ENCODE measurements around the gene RHPN2.

The RHPN2 gene

GRCh38 chr19:33064792-33065550 is at the start of gene RHPN2:
RHPN2 (minus strand) TSS chr19:33064888; CDS start chr19:33064852, 36 bp downstream.
- DNase-seq (ENCODE audit: low read depth in 2 of 2): peak; percentile 29 to 55

DNA sequence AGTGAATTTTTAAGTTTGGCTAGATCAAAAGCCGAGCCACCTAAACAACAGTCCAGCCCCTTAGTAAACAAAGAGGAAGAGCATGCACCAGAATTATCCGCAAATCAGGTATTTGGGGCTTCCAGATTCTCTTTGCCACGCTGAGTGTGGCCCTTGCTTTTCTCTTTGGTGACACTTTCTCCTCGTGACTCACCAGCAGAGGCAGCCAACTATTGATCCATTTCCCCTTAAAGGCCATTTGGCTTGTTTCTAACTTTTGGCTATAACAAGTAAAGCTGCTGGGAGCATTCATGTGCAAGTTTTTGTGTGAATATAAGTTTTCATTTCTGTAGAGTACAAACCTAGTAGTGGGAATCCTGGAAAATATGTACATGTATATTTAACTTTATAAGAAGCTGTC is 49.6 kb upstream of the RHPN2 start:
- DNase-seq (ENCODE audit: low read depth in 2 of 2): no peak

- DNase-seq (ENCODE audit: low read depth in 2 of 2): no peak
These were observed 46.9 kb upstream of the RHPN2 start for GRCh38 chr19:33111587-33111986.

GRCh38 chr19:33110137-33110910 is 45.6 kb upstream of the RHPN2 start:
- no peak for DNase-seq (ENCODE audit: low read depth in 2 of 2)

DNA sequence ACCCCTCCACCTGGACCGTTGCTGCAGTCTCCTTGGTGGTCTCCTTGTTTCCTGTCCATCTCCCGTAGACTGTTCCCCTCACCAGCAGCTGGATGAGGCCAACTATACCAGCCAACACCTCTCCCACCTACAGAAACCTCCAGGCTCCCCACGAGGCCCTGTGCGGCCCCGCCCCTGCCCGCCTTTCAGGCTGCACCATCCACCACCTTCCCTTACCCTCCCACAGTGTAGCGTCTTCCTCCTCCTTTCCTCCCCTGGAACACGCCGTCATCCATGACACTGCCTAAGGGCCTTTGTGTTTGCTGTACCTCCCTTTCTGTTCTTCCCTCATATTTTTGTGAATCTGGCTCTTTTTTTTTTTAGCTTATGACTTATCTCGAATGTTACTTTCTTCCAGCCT is 43.5 kb upstream of the RHPN2 start:
- no peak for DNase-seq (ENCODE audit: low read depth in 2 of 2)

DNA sequence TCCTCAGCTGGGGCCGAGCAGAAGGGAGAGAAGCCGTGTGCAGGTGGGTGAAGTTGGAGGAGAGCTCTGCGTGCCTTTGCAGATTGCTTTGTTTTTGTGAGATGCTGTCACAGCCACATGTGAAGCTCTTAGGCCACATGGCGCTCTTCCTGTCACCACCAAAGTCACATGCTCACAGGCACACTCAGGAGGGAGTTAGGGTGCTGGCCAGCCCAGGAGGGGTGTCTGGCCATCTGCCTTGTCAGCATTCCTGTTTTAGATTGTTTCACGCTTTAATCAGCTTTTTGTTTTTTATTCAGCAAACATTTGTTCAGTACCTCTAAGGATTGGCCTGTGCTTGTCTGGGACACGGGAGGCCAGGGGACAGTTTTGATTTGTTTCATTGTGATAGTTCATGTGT is 38.2 kb upstream of the RHPN2 start:
- no peak for DNase-seq (ENCODE audit: low read depth in 2 of 2)

DNA sequence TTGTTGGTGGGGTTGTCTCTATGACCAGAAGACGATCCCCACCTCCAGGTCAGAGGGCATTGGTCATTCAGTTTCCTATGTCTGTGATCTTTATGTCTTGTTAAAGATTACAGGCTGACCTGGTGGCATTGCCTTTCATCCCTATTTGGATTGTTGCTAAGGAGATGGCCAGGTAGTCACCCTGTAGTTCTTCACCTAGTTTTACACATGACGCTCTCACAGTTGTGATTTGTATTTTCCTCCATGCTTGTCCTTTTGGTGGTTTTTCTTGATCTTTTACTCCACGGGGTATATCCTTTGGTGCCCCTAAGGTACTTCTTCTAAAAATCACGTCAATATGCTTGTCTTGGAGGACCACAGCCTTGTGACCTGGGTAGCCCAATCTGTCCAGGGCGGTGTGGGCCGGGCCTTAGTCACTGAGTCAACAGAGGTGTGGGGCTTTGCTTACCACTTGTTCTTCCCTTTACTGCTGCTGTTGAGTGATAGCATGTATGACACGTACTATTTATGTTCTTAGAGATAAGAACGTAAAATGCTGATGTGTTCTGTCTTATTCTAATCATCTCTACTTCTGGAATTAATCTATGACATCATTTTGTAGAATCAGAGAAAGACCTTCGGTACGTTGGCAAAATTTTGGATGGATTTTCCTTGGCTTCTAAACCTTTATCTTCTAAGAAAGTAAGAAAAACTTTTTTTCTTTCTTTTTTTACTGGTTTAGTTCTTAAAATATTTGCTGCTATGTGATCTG is 36.4 kb upstream of the RHPN2 start:
- DNase-seq (ENCODE audit: low read depth in 2 of 2): no peak

DNA sequence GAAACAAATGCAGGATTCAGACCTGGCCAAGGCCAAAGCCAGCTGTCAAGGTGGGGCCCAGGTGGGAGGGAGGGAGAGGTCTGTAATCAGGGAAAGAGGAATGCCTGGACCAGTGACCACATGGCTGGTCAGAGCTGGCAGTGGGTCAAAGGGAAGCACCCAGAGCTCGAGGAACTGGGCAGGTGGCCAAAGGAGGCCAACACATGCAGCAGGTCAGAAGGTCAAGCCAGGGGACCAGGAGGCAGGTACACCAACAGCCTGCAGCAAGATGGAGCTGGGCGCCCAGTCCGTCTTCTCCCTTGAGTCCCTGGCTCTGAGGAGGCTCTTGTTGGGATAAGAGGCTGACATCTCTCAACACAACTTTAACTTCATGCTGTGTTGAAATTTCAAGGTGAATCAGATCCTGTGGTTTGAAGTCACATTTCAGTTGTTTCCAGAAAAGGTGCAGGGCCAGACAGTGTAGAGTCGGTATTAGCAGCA is 33.4 kb upstream of the RHPN2 start:
- DNase-seq (ENCODE audit: low read depth in 2 of 2): no peak

DNA sequence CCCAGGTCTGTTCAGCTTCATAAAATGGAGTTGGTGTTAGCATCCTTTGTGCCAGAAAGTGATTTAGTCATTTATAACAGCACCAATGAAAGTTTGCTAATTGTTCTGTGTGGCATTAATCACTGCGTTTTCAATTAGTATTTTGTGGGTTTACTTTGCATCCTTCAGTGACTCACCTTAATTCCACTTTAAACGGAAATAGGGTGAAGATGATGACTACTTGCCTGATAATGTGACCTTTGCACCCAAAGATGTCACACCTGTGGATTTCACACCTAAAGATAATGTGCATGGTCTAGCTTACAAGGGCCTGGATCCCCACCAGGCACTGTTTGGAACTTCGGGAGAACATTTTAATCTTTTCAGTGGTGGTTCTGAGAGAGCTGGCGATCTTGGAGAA is 31.3 kb upstream of the RHPN2 start:
- DNase-seq (ENCODE audit: low read depth in 2 of 2): no peak

- no peak for DNase-seq (ENCODE audit: low read depth in 2 of 2)
These were observed 29.9 kb upstream of the RHPN2 start for GRCh38 chr19:33094436-33095067.

- DNase-seq (ENCODE audit: low read depth in 2 of 2): no peak
These were observed 28.9 kb upstream of the RHPN2 start for GRCh38 chr19:33093420-33094210.

DNA sequence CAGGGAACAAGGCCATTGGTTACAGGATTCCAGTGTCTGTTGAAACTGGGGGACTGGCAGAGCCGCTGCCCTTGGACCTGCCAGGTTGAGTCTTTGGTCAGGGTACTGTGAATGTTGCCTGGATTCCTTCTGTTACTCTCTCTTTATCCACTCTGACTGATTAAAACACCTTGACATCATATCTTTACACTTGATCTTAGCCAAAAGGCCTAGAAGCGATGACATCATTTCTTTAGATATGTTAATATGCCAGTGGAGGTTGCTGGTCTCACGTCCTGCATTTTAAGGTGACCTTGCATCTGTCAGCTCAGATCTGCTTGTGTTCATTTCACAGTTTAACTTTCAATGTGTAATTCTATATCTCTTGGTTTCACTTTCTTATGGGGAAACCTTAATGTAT is 25.5 kb upstream of the RHPN2 start:
- DNase-seq (ENCODE audit: low read depth in 2 of 2): no peak

DNA sequence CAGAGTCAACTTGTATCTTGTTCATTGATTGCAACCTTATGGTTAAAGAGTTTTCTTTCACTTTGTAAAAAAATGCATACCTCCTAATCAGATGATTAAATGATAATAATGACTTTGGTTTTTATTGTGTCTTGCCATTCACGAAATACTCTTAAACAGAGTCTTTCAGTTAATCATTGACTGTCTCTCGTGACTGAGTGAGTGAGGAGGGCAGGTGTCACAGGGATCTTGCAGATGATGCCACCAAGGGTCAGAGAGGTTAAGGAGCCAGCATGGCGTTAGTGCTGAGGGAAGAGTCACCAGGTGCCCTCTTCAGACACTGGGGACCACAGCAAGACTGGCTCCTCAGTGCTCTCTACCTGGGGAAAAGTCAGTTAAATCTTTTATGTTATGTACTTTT is 24.3 kb upstream of the RHPN2 start:
- no peak for DNase-seq (ENCODE audit: low read depth in 2 of 2)

DNA sequence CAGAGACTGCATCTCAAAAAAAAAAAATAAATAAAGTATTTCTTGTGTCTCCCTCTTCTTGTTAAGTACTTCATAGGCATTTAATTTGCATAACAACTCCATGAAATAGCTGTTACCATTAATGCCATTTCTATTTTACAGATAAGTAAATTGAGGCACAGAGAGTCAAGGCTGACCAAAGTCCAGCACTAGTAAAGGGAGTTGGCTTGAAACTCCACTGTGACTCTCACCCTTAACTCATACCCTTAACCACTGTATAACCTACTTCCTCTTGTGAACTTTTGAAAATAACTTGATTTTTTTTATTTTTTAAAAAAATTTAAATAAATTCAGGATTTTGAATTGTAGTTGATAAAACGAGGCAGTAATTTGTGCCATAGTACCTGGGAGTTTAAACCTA is 22.3 kb upstream of the RHPN2 start:
- DNase-seq (ENCODE audit: low read depth in 2 of 2): no peak

DNA sequence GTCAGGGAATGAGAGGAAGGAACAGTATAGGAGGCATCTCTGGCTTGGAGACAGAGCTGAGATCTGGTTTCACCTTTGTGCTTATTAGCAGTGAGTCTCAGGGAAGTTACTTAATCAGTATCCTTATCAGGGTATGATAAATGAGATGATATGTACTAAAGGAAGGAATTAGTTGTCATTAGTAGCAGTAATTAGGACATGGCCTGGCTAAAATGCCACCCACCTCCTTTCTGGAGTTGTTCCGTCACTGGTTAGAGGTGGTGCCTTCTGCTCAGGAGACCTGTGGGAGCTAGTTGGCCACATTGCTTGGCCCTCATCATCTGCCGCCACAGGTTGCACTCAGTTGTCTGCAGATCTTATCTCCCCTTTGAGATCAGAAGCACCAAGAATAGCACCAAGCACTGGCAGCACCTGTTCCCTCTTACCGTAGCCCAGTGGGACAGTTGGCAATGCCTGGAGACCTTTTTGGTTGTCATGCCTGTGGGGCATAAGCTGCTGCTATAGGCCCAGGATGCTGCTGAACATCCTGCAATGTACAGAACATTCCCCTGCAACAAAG is 21.0 kb upstream of the RHPN2 start:
- DNase-seq (ENCODE audit: low read depth in 2 of 2): no peak

DNA sequence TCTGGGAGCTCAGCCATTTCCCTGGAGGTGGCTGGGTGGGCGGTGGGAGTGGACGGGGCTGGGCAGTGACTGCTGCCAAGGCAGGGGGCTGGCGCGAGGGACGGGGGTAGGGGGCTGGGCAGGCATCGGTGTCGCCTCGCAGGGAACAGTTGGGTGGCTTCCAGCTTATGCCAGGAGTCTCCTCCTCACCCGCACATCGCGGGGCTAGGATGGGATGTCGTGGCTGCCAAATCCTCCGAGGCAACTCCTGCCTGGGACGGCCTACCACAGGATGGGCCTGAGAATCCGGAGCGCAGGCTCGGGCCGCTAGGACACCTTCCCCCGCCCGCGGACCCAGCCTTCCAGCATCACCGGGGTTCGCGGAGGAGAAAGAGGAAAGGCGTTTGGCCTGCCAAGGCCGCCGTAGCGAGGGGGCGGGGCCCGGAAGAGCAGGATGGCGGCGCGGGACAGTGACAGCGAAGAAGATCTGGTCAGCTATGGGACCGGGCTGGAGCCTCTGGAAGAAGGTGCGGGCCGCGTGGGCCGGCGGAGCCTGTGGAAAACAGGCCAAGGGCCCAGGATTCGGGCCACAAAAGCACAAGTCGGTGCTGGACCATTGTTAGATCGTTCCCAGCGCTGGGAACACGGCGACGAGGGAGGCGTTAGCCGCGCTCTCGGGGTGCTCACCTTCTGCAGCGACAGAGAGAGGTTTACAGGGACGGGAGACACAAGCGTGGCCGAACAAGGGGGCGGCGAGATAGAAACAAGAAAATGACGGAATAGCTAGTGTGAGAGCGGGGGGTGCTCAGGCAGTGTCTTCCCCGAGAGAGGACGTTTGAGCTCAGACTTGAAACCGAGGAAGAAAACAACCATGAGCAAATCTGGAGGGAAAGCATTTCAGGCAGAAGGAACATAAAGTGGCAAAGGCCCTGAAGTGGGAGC is 16.3 kb upstream of the RHPN2 start, which contains the start of gene GPATCH1:
Gene GPATCH1, plus strand, starts transcription at position 421 of the 921 bp plus-strand sequence. Its CDS starts 13 bp downstream, at position 434.
- peak; percentile 75 to 80 for DNase-seq (ENCODE audit: low read depth in 2 of 2)

GRCh38 chr19:33075519-33075918 is 10.8 kb upstream of the RHPN2 start:
- no peak for DNase-seq (ENCODE audit: low read depth in 2 of 2)

- no peak for DNase-seq (ENCODE audit: low read depth in 2 of 2)
These were observed 7.2 kb upstream of the RHPN2 start for GRCh38 chr19:33071887-33072286.

- no peak for DNase-seq (ENCODE audit: low read depth in 2 of 2)
These were observed 2.4 kb upstream of the RHPN2 start for GRCh38 chr19:33067121-33067520.

- no peak for DNase-seq (ENCODE audit: low read depth in 2 of 2)
These were observed 1.9 kb upstream of the RHPN2 start for GRCh38 chr19:33066543-33066942.

Measured in stimulated activated CD4-positive, alpha-beta T cell treated with anti-CD3 and anti-CD28 coated beads, Interleukin-1b, Interleukin-23, amount 100 ng/mL, for 4 hours (primary cell).